HEK293T (cell line): ENCODE results near the gene HSD3B2.

Experiments used
- ARNT ChIP-seq: fragments of 450-650 bp; IDR thresholded peaks from 2 replicates; pipeline ENCODE4 v1.6.1; 2017; ENCODE audit warnings: mild to moderate bottlenecking
- BHLHE40 ChIP-seq: fragments of 450-650 bp; IDR thresholded peaks from 2 replicates; pipeline ENCODE4 v1.6.1; 2016; ENCODE audit warnings: mild to moderate bottlenecking, moderate library complexity, borderline replicate concordance
- CTBP1 ChIP-seq: fragments of 450-650 bp; IDR thresholded peaks from 2 replicates; pipeline ENCODE4 v1.6.1; 2016; ENCODE audit warnings: borderline replicate concordance
- FOXA1 ChIP-seq: fragments of 450-650 bp; IDR thresholded peaks from 2 replicates; pipeline ENCODE4 v1.6.1; 2016; ENCODE audit warnings: mild to moderate bottlenecking
- HDGF ChIP-seq: fragments of 450-650 bp; IDR thresholded peaks from 2 replicates; pipeline ENCODE4 v1.6.1; 2017; ENCODE audit warnings: antibody characterized with exemption, borderline replicate concordance
- LEF1 ChIP-seq: fragments of 450-650 bp; IDR thresholded peaks from 2 replicates; pipeline ENCODE4 v1.6.1; 2017; ENCODE audit warnings: mild to moderate bottlenecking, borderline replicate concordance
- SP1 ChIP-seq: fragments of 450-650 bp; IDR thresholded peaks from 2 replicates; pipeline ENCODE4 v1.6.1; 2017
- SUZ12 ChIP-seq: fragments of 450-650 bp; IDR thresholded peaks from 2 replicates; pipeline ENCODE4 v1.6.1; 2016; ENCODE audit warnings: mild to moderate bottlenecking
- TARDBP ChIP-seq: fragments of 450-650 bp; IDR thresholded peaks from 2 replicates; pipeline ENCODE4 v1.6.1; 2016
- ZNF384 ChIP-seq: fragments of 450-650 bp; IDR thresholded peaks from 2 replicates; pipeline ENCODE4 v1.6.1; 2016
- TF ChIP-seq, protein P1 (sequence below): fragments of 450-650 bp; IDR thresholded peaks from 2 replicates; pipeline ENCODE4 v1.6.1; 2016

DNA sequence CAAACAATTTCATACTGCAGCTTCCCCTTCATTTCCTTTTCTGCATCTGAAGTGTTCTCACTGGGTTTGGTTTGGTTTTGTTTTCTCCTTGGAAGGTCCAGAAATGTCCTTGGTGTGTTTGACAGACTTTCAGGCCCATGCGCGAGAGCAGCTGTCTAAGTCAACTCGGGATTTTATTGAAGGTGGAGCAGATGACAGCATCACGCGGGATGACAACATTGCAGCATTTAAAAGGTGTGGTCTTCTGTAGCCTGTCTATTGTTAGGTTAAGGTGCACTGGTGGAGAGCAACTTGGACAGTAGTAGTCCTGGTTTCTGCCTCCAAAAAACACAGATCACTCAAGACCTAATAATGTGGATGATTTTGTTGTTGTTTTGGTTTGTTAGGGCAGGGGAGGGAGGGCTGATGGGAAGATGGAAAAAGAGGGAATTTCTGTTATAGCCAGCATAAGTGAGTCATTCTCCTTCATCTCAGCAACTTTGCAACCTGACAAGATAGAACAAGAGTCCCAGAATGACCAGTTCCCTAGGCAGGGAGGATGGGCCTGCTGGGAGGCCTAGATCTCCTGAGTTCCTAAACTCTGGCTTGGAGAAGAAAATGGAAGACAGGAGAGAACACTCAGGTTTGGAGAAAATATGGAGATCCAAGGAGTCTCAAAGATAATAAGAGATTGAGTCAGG lies 33.8 kb upstream of the HSD3B2 start:
- TF ChIP-seq CTBP1, result no peak
- no peak for TF ChIP-seq SUZ12
- no peak for TF ChIP-seq SP1
- no peak for TF ChIP-seq ZNF384
- TF ChIP-seq FOXA1, result no peak
- TF ChIP-seq TARDBP, result no peak
- TF ChIP-seq BHLHE40, result no peak
- TF ChIP-seq, protein P1, sequence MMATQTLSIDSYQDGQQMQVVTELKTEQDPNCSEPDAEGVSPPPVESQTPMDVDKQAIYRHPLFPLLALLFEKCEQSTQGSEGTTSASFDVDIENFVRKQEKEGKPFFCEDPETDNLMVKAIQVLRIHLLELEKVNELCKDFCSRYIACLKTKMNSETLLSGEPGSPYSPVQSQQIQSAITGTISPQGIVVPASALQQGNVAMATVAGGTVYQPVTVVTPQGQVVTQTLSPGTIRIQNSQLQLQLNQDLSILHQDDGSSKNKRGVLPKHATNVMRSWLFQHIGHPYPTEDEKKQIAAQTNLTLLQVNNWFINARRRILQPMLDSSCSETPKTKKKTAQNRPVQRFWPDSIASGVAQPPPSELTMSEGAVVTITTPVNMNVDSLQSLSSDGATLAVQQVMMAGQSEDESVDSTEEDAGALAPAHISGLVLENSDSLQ, result no peak
- no peak for TF ChIP-seq HDGF
- TF ChIP-seq ARNT, result no peak
- no peak for TF ChIP-seq LEF1
